ENCODE data around the gene SNX27.

DNA sequence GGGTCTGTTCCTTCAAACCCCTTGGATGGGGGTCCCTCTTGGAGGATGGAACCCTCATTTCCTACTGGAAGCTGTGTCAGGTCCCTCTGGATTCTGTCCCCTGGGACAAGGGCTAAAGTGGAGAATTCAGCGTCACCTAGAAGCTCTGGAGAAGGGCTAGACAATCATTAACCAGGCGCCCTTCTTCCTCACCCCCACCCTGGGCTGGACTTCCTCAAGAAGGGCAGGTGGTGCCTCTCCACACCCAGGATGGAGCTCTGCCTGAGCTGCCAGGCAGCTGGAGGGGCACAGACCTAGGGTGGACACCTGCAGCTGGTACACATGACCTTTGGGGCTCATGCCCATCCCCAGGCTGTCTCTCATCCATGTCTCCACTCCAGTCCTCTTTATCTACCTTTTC, 101.2 kb downstream of the SNX27 start:
- TF ChIP-seq, protein P1, sequence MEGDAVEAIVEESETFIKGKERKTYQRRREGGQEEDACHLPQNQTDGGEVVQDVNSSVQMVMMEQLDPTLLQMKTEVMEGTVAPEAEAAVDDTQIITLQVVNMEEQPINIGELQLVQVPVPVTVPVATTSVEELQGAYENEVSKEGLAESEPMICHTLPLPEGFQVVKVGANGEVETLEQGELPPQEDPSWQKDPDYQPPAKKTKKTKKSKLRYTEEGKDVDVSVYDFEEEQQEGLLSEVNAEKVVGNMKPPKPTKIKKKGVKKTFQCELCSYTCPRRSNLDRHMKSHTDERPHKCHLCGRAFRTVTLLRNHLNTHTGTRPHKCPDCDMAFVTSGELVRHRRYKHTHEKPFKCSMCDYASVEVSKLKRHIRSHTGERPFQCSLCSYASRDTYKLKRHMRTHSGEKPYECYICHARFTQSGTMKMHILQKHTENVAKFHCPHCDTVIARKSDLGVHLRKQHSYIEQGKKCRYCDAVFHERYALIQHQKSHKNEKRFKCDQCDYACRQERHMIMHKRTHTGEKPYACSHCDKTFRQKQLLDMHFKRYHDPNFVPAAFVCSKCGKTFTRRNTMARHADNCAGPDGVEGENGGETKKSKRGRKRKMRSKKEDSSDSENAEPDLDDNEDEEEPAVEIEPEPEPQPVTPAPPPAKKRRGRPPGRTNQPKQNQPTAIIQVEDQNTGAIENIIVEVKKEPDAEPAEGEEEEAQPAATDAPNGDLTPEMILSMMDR (IDR thresholded peaks at IDR 0.05) = no peak
- TF ChIP-seq POLR2A (IDR thresholded peaks at IDR 0.05) = no peak
